Measurements from ENCODE around the gene GPR137C.

Gene GPR137C

GRCh38 chr14:52575858-52576257 is 23.2 kb downstream of the GPR137C start:
- no peak for FAIRE-seq

DNA sequence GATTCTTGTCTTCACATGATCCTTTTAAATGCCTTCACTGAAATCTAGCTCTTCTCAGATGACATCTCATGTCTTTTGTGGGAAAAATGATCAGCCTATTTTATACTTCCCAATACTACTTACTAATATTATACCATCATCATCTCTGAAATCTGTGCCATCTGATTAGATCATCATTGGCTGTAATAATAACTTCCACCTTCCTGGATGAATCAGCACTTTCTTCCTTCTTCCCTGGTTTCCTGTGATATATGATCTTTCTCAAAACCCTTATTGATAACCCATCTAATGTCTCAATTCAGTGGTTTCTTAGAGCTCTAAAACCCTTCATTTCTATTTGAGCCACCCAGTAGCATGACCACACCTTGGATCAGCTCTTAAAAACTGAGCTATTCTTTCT is 30.9 kb downstream of the GPR137C start:
- no peak for FAIRE-seq

GRCh38 chr14:52589646-52590045 is 37.0 kb downstream of the GPR137C start:
- FAIRE-seq = no peak

- FAIRE-seq = no peak
These were observed 37.7 kb downstream of the GPR137C start for GRCh38 chr14:52590318-52590717.

DNA sequence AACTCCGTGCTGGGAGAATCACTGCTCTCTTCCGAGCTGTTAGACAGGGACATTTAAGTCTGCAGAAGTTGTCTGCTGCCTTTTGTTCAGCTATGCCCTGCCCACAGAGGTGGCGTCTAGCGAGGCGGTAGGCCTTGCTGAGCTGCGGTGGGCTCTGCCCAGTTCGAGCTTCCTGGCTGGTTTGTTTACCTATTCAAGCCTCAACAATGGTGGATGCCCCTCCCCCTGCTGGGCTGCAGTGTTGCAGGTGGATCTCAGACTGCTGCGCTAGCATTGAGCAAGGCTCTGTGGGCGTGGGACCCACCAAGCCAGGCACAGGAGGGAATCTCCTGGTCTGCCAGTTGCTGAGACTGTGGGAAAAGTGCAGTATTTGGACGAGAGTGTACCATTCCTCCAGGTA is 43.7 kb downstream of the GPR137C start:
- FAIRE-seq = no peak

GRCh38 chr14:52596861-52597260 is 44.2 kb downstream of the GPR137C start:
- FAIRE-seq = no peak

GRCh38 chr14:52598568-52598967 is 45.9 kb downstream of the GPR137C start:
- FAIRE-seq = no peak

GRCh38 chr14:52599974-52600373 is 47.3 kb downstream of the GPR137C start:
- FAIRE-seq = no peak

GRCh38 chr14:52602131-52602530 is 49.5 kb downstream of the GPR137C start:
- FAIRE-seq = no peak

GRCh38 chr14:52607061-52607460 is 54.4 kb downstream of the GPR137C start:
- FAIRE-seq = no peak

DNA sequence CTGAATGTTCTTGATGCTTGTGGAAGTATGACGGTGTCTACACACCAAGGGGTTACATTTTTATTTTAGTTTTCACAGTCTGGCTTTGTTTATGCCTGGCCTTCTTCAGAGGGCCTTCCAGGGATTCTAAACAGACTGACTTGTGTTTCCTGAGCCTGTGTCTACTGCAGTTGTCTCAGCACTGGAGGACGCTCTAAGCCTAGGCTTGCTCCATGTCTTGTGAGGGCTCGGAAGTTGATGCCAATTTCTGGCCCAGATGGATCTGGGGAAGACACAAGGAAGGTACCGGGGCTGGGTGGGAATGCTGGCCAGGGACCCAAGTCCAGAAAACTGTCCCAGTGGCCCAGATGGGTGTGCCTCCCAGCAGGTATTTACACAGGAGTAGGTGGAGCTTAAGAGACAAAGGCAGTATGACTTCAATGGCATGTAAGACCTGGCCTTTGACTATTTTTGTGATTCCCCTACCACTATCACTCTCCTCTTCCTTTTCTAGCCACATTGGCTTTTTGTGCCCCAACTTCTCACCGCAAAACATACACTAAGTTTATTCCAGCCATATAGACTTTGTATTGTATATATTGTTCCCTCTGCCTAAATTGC is 56.9 kb downstream of the GPR137C start:
- no peak for FAIRE-seq

- no peak for FAIRE-seq
These were observed 57.6 kb downstream of the GPR137C start for GRCh38 chr14:52610187-52610586.

DNA sequence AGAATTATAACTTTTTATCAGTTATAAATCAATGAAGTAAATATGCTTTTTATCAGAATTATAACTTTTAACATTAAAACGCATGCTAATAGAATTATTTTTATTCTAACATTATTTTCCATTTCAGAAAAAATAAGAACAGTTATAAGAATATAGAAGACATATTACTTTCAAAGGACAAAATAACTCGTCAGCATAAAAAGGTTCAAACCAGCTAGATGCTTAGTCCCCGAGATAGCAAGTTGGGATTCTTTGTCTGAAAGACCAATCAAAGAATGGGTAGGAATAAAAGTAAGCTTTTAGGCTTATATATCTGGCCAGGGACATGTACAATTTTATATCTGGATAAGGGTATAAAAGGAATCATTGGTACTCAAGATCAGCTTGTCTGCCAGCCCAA is 66.0 kb downstream of the GPR137C start:
- no peak for FAIRE-seq

DNA sequence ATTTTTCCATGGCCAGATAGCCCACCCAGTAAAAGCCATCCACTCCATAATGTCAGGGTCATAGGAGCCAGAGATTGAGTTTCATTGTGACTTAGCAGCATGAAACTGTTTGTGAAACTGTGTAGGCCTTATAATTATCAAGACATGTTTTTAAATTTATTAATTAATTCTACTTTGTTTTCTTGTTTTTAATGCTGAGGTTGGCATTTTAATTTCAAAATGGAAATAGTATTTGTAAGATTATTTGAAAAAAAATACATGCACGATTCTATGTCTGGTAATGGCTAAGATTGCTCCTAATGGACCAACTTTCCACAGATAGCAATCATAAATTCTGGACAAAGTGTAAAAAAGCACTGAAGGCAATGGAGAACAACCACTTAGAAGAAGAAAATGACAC is 67.1 kb downstream of the GPR137C start:
- no peak for FAIRE-seq

DNA sequence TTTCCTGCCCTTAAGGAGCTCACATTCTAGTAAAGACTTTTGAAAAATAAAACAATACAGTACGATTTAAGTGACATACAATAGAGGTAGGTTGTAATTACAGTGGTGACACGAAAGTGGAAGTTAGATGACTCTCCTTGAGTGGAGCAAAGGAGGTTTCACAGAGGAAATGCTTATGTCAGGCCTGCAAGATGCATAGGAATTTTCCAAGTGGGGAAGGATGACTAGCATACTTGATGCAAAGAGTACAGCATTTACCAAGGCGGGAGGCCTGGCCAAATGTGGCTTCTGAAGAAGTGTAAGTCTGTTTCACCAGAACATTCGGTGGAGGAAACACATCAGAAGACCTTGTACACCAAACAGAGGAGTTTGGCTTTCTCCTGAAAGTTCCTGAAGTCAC is 87.5 kb downstream of the GPR137C start:
- no peak for FAIRE-seq

DNA sequence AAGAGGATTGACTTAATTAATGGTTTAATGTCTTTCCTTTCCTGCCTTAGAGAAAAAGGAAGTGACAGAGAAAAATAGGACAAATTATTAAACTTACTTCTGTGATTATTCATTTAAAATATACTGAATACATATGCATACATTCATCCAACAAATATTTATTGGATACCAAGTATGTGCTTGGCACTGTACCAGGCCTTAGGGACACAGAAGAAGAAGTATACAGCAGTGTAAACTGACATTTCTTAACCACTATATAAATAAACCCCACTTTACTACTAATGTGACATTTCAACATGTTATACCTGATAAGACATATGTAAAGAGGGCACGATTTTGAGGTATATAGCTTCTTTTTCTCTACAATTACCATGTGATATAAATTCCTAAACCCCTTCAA is 89.1 kb downstream of the GPR137C start:
- FAIRE-seq = no peak

DNA sequence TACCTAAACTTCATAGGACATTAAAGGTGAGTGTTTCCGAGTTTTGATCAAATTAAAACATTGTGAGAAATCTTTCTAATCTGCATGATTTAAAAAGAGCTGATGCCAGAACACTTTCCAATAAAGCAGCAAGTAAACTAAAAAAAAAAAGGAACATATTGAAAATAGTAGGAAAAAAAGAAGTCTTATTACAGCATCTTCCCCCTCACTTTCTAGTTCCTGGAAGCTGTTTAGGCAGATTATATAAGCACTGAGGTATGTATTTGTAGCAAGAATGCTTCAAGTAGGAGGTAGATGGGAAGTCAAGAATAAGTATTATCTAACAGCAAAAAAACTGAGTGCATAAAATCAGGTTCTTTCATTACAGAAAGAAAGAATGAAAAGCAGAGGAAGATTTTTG is 96.9 kb downstream of the GPR137C start:
- FAIRE-seq = no peak

DNA sequence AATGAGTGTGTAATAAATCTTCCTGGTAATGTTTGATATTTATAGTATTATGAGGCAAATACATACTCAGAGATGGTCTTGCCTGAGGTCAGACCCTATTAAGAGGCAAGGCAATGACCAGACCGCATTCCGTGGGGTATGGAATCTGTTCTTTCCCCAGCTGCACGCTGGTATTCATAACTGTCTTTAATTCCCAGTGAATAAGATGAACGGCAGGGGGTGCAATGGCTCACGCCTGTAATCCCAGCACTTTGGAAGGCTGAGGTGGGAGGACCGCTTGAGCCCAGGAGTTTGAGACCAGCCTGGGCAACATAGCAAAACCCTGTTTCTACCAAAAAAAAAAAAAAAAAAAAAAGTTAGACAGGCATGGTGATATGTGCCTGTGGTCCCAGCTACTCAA is 98.1 kb downstream of the GPR137C start:
- FAIRE-seq = no peak

GRCh38 chr14:52656905-52657304 is 104.3 kb downstream of the GPR137C start:
- FAIRE-seq = no peak

DNA sequence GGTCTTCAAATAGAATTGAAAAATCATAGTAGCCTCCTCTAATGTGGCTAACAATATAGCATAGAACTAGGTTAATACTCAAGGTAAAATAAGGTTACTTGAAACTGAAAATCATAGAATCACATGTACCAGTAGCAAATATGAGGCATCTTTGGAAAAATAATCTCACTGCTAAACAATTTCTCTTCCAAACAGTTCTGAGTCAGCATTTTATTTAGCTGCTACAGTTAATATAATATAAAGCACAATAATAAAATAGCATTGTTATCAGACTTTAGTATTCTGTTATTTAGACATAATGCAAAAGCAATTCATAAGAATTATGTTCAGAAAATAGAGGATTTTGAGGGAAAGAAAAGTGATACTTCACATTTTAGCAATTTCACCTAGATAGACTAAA is 107.7 kb downstream of the GPR137C start:
- no peak for FAIRE-seq

DNA sequence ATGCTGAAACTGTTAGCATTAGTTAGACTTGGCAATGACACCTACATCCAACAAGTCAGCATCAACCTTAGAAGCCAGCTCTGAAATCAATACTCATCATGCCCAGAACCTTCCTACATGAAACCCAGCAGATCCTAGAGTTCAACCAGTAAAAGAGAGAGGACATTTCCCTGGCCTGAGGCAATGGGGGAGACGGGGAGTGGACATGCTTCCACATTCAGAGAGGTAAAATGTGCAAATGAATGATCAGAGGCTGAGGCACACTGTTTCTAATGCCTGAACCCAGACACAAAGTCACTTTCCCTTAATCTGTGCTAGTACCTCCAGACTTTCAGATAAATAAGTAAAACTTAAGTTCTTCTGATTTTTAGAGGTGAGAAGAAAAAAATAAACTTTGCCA is 108.2 kb downstream of the GPR137C start:
- FAIRE-seq = no peak

GRCh38 chr14:52661314-52661713 is 108.7 kb downstream of the GPR137C start:
- peak; percentile 5 for FAIRE-seq

GRCh38 chr14:52663850-52664249 is 111.2 kb downstream of the GPR137C start:
- FAIRE-seq = no peak

- FAIRE-seq = no peak
These were observed 126.0 kb downstream of the GPR137C start for GRCh38 chr14:52678591-52678990.

DNA sequence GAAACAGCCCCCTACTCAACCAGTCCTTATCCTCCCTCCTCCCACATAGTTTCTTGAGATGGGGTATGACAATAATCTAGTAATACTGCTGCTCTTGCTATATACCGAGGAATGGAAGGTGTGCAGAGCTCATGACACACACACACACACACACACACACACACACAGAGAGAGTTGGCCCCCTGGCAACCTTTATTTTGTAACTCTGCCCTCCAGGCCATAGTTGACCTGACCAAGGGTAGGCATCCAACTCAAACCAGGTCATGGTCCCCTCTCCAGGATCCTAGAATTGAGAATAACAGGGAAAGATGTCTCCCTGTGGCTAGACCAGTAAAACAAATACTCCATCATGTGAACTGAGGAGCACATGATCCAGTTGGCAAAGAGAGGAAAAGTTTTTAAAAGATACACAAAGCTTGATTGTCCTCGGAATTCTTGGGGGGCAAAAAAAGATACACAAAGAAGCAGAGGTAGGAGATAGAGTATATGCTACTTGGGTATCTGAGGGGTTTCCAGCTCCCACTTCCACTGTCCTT is 131.4 kb downstream of the GPR137C start:
- FAIRE-seq = no peak

Data from islet of Langerhans (tissue), 1 donor.